Trophoblast cell (in vitro differentiated cells and primary cell): ENCODE measurements around the gene CRADD.

Source experiments
- DNase-seq, 2 donors: peaks; one replicate each; pipeline ENCODE4 v3.0.0-alpha.2; 2016
- H2AFZ ChIP-seq: 2 replicates; pipeline ENCODE4 v1.6.1; 2013; ENCODE audit warnings: low read length, moderate library complexity, mild to moderate bottlenecking; ENCODE audit not compliant: insufficient read depth, poor library complexity
- H2AK5ac ChIP-seq: 2 replicates; pipeline ENCODE4 v1.6.1; 2013; ENCODE audit warnings: mild to moderate bottlenecking, low read length
- H2BK120ac ChIP-seq: 2 replicates; pipeline ENCODE4 v1.6.1; 2013; ENCODE audit warnings: low read length, mild to moderate bottlenecking, moderate library complexity; ENCODE audit not compliant: insufficient read depth, poor library complexity
- H2BK12ac ChIP-seq: 2 replicates; pipeline ENCODE4 v1.6.1; 2013; ENCODE audit warnings: mild to moderate bottlenecking, low read length, moderate library complexity
- H2BK5ac ChIP-seq: 2 replicates; pipeline ENCODE4 v1.6.1; 2013; ENCODE audit warnings: low read length, low read depth, moderate library complexity, mild to moderate bottlenecking; ENCODE audit not compliant: poor library complexity
- H3K14ac ChIP-seq: 2 replicates; pipeline ENCODE4 v1.6.1; 2013; ENCODE audit warnings: mild to moderate bottlenecking, low read length
- H3K18ac ChIP-seq: 2 replicates; pipeline ENCODE4 v1.6.1; 2013; ENCODE audit warnings: mild to moderate bottlenecking, low read length
- H3K23ac ChIP-seq: 2 replicates; pipeline ENCODE4 v1.6.1; 2013; ENCODE audit warnings: low read length
- H3K27ac ChIP-seq: 2 replicates; pipeline ENCODE4 v1.5.1; 2013; ENCODE audit warnings: low read depth, mild to moderate bottlenecking, inconsistent platforms, low read length, moderate library complexity
- H3K27me3 ChIP-seq: 2 replicates; pipeline ENCODE4 v1.6.1; 2013; ENCODE audit warnings: inconsistent platforms, mild to moderate bottlenecking, low read length, moderate library complexity; ENCODE audit not compliant: insufficient read depth
- H3K36me3 ChIP-seq, 2 experiments: 1 replicate in 1 of 2; 2 replicates in 1 of 2; pipeline ENCODE4 v1.6.1; 2013; ENCODE audit warnings: low read length in 2 of 2, mild to moderate bottlenecking in 2 of 2, moderate library complexity in 1 of 2; ENCODE audit not compliant: insufficient read depth in 2 of 2, control insufficient read depth in 1 of 2
- H3K4ac ChIP-seq: 2 replicates; pipeline ENCODE4 v1.6.1; 2013; ENCODE audit warnings: low read depth, mild to moderate bottlenecking, low read length, moderate library complexity
- H3K4me1 ChIP-seq, 2 experiments: 1 replicate in 1 of 2; 2 replicates in 1 of 2; pipeline ENCODE4 v1.6.1; 2013; ENCODE audit warnings: low read length in 2 of 2, mild to moderate bottlenecking in 2 of 2, moderate library complexity in 1 of 2; ENCODE audit not compliant: insufficient read depth in 2 of 2, control insufficient read depth in 1 of 2
- H3K4me2 ChIP-seq: 2 replicates; pipeline ENCODE4 v1.6.1; 2013; ENCODE audit warnings: inconsistent platforms, mild to moderate bottlenecking, low read length, moderate library complexity
- H3K4me3 ChIP-seq: 2 replicates; pipeline ENCODE4 v1.5.1; 2013; ENCODE audit warnings: mild to moderate bottlenecking, low read depth, low read length, inconsistent platforms
- H3K79me1 ChIP-seq: one replicate; pipeline ENCODE4 v1.6.1; 2013; ENCODE audit warnings: low read length
- H3K79me2 ChIP-seq: 2 replicates; pipeline ENCODE4 v1.6.1; 2013; ENCODE audit warnings: low read length, mild to moderate bottlenecking; ENCODE audit not compliant: control insufficient read depth, insufficient read depth, poor library complexity
- H3K9ac ChIP-seq: 2 replicates; pipeline ENCODE4 v1.6.1; 2013; ENCODE audit warnings: mild to moderate bottlenecking, low read length
- H3K9me3 ChIP-seq: 2 replicates; pipeline ENCODE4 v1.6.1; 2013; ENCODE audit warnings: low read depth, mild to moderate bottlenecking, control low read depth, inconsistent platforms, low read length; ENCODE audit not compliant: insufficient read depth
- H4K12ac ChIP-seq: 2 replicates; pipeline ENCODE4 v1.6.1; 2013; ENCODE audit warnings: low read depth, mild to moderate bottlenecking, low read length, moderate library complexity
- H4K8ac ChIP-seq: 2 replicates; pipeline ENCODE4 v1.6.1; 2013; ENCODE audit warnings: low read depth, mild to moderate bottlenecking, low read length, moderate library complexity
- H4K91ac ChIP-seq: one replicate; pipeline ENCODE4 v1.6.1; 2013; ENCODE audit warnings: low read depth, mild to moderate bottlenecking, low read length, moderate library complexity
- WGBS: extraction: QIAGEN DNeasy Blood & Tissue Kit; methylation state at CpG from one replicate; pipeline ENCODE4 v1.1.7; 2013; ENCODE audit warnings: missing lambda C conversion rate; ENCODE audit not compliant: insufficient read length, insufficient coverage; ENCODE audit errors: extremely low coverage; 5-methylcytosine and 5-hydroxymethylcytosine counted together

Gene CRADD

GRCh38 chr12:93727911-93728310 is 50.7 kb downstream of the CRADD start:
- Histone ChIP-seq H2BK120ac (no peak overlapping the region), H4K91ac (no peak overlapping the region), H3K27ac (no peak overlapping the region), H2AK5ac (no peak overlapping the region), H4K12ac (no peak overlapping the region), H3K9me3 (no peaks in the 10 kb centered on the region), H3K4me1 (peaks cover 0 to 3% of the 10 kb centered on the region in 2 experiments), H3K79me2 (no peaks in the 10 kb centered on the region), H2BK12ac (no peak overlapping the region), H2BK5ac (no peak overlapping the region), H3K23ac (no peak overlapping the region), H3K14ac (no peak overlapping the region), H2AFZ (no peak overlapping the region), H3K9ac (no peak overlapping the region), H3K79me1 (no peaks in the 10 kb centered on the region), H4K8ac (no peak overlapping the region), H3K36me3 (no peaks in the 10 kb centered on the region), H3K4me2 (no peak overlapping the region), H3K4me3 (no peak overlapping the region), H3K27me3 (no peaks in the 10 kb centered on the region), H3K18ac (no peak overlapping the region), H3K4ac (no peak overlapping the region)
- DNase-seq = no peak
- WGBS = no CpG with 5 or more reads among the region's 4 CpGs

GRCh38 chr12:93729934-93730333 is 52.8 kb downstream of the CRADD start:
- Histone ChIP-seq H3K36me3 (no peaks in the 10 kb centered on the region), H3K4me1 (no peaks in the 10 kb centered on the region), H3K9me3 (no peaks in the 10 kb centered on the region), H3K9ac (no peak overlapping the region), H4K12ac (no peak overlapping the region), H2AFZ (no peak overlapping the region), H2BK120ac (no peak overlapping the region), H4K8ac (no peak overlapping the region), H3K79me2 (no peaks in the 10 kb centered on the region), H3K79me1 (no peaks in the 10 kb centered on the region), H3K27ac (no peak overlapping the region), H4K91ac (no peak overlapping the region), H3K23ac (no peak overlapping the region), H2BK5ac (no peak overlapping the region), H2AK5ac (no peak overlapping the region), H3K4me3 (no peak overlapping the region), H3K4me2 (no peak overlapping the region), H3K18ac (no peak overlapping the region), H3K4ac (no peak overlapping the region), H3K27me3 (no peaks in the 10 kb centered on the region), H3K14ac (no peak overlapping the region), H2BK12ac (no peak overlapping the region)
- no peak for DNase-seq
- WGBS = no CpG with 5 or more reads among the region's 3 CpGs

- no peaks in the 10 kb centered on the region for H3K9me3 ChIP-seq
These were observed 56.2 kb downstream of the CRADD start for GRCh38 chr12:93733358-93733757.

GRCh38 chr12:93733928-93734327 is 56.8 kb downstream of the CRADD start:
- Histone ChIP-seq H4K91ac (no peak overlapping the region), H3K4me1 (no peaks in the 10 kb centered on the region), H2BK5ac (no peak overlapping the region), H3K23ac (no peak overlapping the region), H3K4me3 (no peak overlapping the region), H3K9ac (no peak overlapping the region), H3K4me2 (no peak overlapping the region), H2BK120ac (no peak overlapping the region), H3K79me1 (no peaks in the 10 kb centered on the region), H2AFZ (no peak overlapping the region), H3K18ac (no peak overlapping the region), H3K27ac (no peak overlapping the region), H4K8ac (no peak overlapping the region), H3K9me3 (no peaks in the 10 kb centered on the region), H3K36me3 (no peaks in the 10 kb centered on the region), H4K12ac (no peak overlapping the region), H2BK12ac (no peak overlapping the region), H3K14ac (no peak overlapping the region), H2AK5ac (no peak overlapping the region), H3K27me3 (no peaks in the 10 kb centered on the region), H3K79me2 (no peaks in the 10 kb centered on the region), H3K4ac (no peak overlapping the region)
- DNase-seq = no peak
- no CpG with 5 or more reads among the region's 5 CpGs for WGBS

More at GRCh38 chr12:93733358-93733757, 56.2 kb downstream of the CRADD start:
- H3K4me1 ChIP-seq = no peaks in the 10 kb centered on the region
- no peak overlapping the region for H2BK120ac ChIP-seq
- no peaks in the 10 kb centered on the region for H3K79me1 ChIP-seq
- no CpG with 5 or more reads among the region's 3 CpGs for WGBS
- no peak overlapping the region for H4K91ac ChIP-seq
- no peak overlapping the region for H4K8ac ChIP-seq
- H3K18ac ChIP-seq = no peak overlapping the region
- no peak overlapping the region for H3K4me3 ChIP-seq
- H4K12ac ChIP-seq = no peak overlapping the region
- H3K14ac ChIP-seq = no peak overlapping the region
- no peak overlapping the region for H2AK5ac ChIP-seq
- H3K27ac ChIP-seq = no peak overlapping the region
- H3K4ac ChIP-seq = no peak overlapping the region
- H2BK12ac ChIP-seq = no peak overlapping the region
- H3K27me3 ChIP-seq = no peaks in the 10 kb centered on the region
- H2AFZ ChIP-seq = no peak overlapping the region
- no peaks in the 10 kb centered on the region for H3K79me2 ChIP-seq
- no peaks in the 10 kb centered on the region for H3K36me3 ChIP-seq
- H2BK5ac ChIP-seq = no peak overlapping the region
- DNase-seq = no peak
- H3K9ac ChIP-seq = no peak overlapping the region
- H3K4me2 ChIP-seq = no peak overlapping the region
- no peak overlapping the region for H3K23ac ChIP-seq
